ENCODE data around the gene ANAPC13.
A peak's percentile ranks its signal among the peaks of the same experiment; 100 is the strongest.

Gene ANAPC13

GRCh38 chr3:134428401-134428800, 57.4 kb downstream of the ANAPC13 start:
- Histone ChIP-seq H2BK120ac (ENCODE audit: low read depth, low read length) (no peak overlapping the region), H3K36me3 (replicated peaks in 1 of 2; ENCODE audit: control insufficient read depth in 2 of 2, insufficient read depth in 2 of 2, low read length in 2 of 2) (no peaks in the 10 kb centered on the region), H3K4me3 (ENCODE audit: low read length in 2 of 2) (no peak overlapping the region), H3K23ac (ENCODE audit: low read depth, low read length, poor library complexity) (no peak overlapping the region), H3K14ac (ENCODE audit: low read length) (no peak overlapping the region), H3K9ac (ENCODE audit: low read depth, low read length, poor library complexity) (no peak overlapping the region), H4K91ac (ENCODE audit: low read depth, low read length, poor library complexity) (no peak overlapping the region), H4K8ac (ENCODE audit: low read depth, low read length) (no peak overlapping the region), H3K27ac (replicated peaks; ENCODE audit: low read length) (no peak overlapping the region), H3K18ac (ENCODE audit: low read length) (peak overlapping the region; percentile 62), H3K79me1 (ENCODE audit: low read depth, low read length) (no peaks in the 10 kb centered on the region), H2BK5ac (ENCODE audit: low read length) (no peak overlapping the region), H2BK12ac (ENCODE audit: low read length) (no peak overlapping the region), H3K4ac (ENCODE audit: low read length) (no peak overlapping the region), H2AK5ac (ENCODE audit: low read depth, low read length) (peak overlapping the region; percentile 50), H3K4me1 (ENCODE audit: control insufficient read depth in 2 of 2, insufficient read depth in 1 of 2, low read depth in 1 of 2, low read length in 2 of 2) (peaks cover 0 to under 1% of the 10 kb centered on the region in 2 donors), H2AFZ (ENCODE audit: low read length) (no peak overlapping the region), H2BK15ac (ENCODE audit: low read length) (no peak overlapping the region), H3K4me2 (ENCODE audit: insufficient read depth, low read length, poor library complexity, severe bottlenecking) (no peak overlapping the region), H3K9me3 (replicated peaks in 1 of 2; ENCODE audit: control insufficient read depth in 2 of 2, insufficient read depth in 1 of 2, low read depth in 1 of 2, low read length in 2 of 2) (no peaks in the 10 kb centered on the region), H3K27me3 (ENCODE audit: control insufficient read depth in 3 of 3, insufficient read depth in 3 of 3, low read depth in 1 of 3, low read length in 3 of 3) (peaks cover 0 to 72% (median 0%) of the 10 kb centered on the region in 3 experiments)
- no peak for DNase-seq (ENCODE audit: low spot score)
- no CpG with 5 or more reads among the region's 4 CpGs for WGBS, 2 donors (ENCODE audit: extremely low coverage in 2 of 2, insufficient read length in 2 of 2, insufficient replicate concordance in 1 of 2)

Data from neuronal stem cell (in vitro differentiated cells).